Tibial nerve (tissue), 4 donors: ENCODE data around the gene GALNT18. TPM values are rescaled to one million over a fixed set of nuclear protein-coding genes. Genes with fewer than 3 reads are reported as not detected.

Experiments
- DNase-seq, 2 donors: peaks; one replicate each; pipeline ENCODE4 v3.0.0-alpha.2; 2019; ENCODE audit warnings: low spot score in 2 of 2
- H3K27ac ChIP-seq, 4 donors: fragments of 200-600 bp; sonication (generic) in 3 of 4; one replicate each; pipeline ENCODE4 v1.5.1; 2017 to 2019; ENCODE audit warnings: mild to moderate bottlenecking in 1 of 4
- H3K27me3 ChIP-seq, 2 donors: fragments of 200-600 bp; sonication (generic) in 1 of 2; one replicate each; pipeline versions ENCODE4 v1.5.1 to v1.6.0; 2017 to 2019
- H3K36me3 ChIP-seq, 3 donors: fragments of 200-600 bp; sonication (generic); one replicate each; pipeline ENCODE4 v1.5.1; 2018 to 2019
- H3K4me1 ChIP-seq, 4 donors: fragments of 200-600 bp; sonication (generic) in 3 of 4; one replicate each; pipeline ENCODE4 v1.5.1; 2017 to 2019
- H3K4me3 ChIP-seq, 4 donors: fragments of 200-600 bp; sonication (generic) in 3 of 4; one replicate each; pipeline ENCODE4 v1.5.1; 2017 to 2019; ENCODE audit warnings: mild to moderate bottlenecking in 1 of 4, moderate library complexity in 1 of 4
- H3K9me3 ChIP-seq, 4 donors: fragments of 200-600 bp; sonication (generic) in 3 of 4; one replicate each; pipeline ENCODE4 v1.5.1; 2017 to 2019
- EP300 ChIP-seq, 2 donors: sonication (generic); formaldehyde crosslinking; IDR thresholded peaks; one replicate each; pipeline ENCODE4 v1.6.1; 2017; ENCODE audit warnings: antibody characterized with exemption in 2 of 2, mild to moderate bottlenecking in 1 of 2
- POLR2A ChIP-seq, 2 donors: fragments of 450-650 bp; IDR thresholded peaks; one replicate each; pipeline ENCODE4 v1.6.1; 2017; ENCODE audit warnings: antibody characterized with exemption in 2 of 2, mild to moderate bottlenecking in 2 of 2, moderate library complexity in 2 of 2
- WGBS, 2 donors: methylation state at CpG; one replicate each; pipeline ENCODE4 v1.1.5; 2018; 5-methylcytosine and 5-hydroxymethylcytosine counted together
- total RNA-seq, 4 donors: library from RNA; depleted of rRNA; stranded (reverse); fragments of >200 nt; gene quantifications; one replicate each; pipeline ENCODE4 v1.1.0, GENCODE V29; 2016
- TF ChIP-seq, protein P1 (sequence below), 5 experiments: fragments of 200-600 bp in 3 of 5; fragments of 450-650 bp in 2 of 5; sonication (generic) in 3 of 5; IDR thresholded peaks; one replicate each; pipeline ENCODE4 v1.5.1; 2016 to 2019; ENCODE audit warnings: antibody characterized with exemption in 5 of 5, mild to moderate bottlenecking in 3 of 5, moderate library complexity in 2 of 5

GALNT18 gene
- total RNA-seq, 4 donors from 2014 or later: 11.3 to 32.4 (median 23.9) TPM

DNA sequence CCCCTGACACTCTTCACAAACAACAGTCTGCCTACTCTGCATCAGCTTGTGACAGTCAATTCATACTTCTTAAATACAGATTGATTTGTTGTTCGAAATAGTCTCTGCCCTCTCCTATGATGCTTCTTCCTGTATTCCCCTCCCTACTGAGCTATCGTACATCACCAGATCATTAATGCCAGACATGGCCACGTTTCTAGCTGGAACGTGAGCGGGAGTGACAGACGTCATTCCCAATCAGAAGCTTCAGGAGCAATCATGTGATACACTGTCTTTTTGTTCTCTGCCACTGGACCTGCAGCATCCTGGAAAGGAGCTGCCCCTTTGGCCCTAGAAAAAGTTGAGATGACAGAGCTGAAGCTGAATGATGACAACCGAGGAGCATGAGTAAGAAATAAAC lies 317.3 kb downstream of the GALNT18 start:
- Histone ChIP-seq H3K4me3 (no peak overlapping the region), H3K4me1 (no peaks in the 10 kb centered on the region), H3K9me3 (no peaks in the 10 kb centered on the region), H3K36me3 (peaks cover 0 to 14% (median 0%) of the 10 kb centered on the region in 3 donors), H3K27me3 (no peaks in the 10 kb centered on the region), H3K27ac (no peak overlapping the region)
- 72 to 82% methylated on average over 7 of the region's 7 CpGs for WGBS, 2 donors
- TF ChIP-seq, protein P1, sequence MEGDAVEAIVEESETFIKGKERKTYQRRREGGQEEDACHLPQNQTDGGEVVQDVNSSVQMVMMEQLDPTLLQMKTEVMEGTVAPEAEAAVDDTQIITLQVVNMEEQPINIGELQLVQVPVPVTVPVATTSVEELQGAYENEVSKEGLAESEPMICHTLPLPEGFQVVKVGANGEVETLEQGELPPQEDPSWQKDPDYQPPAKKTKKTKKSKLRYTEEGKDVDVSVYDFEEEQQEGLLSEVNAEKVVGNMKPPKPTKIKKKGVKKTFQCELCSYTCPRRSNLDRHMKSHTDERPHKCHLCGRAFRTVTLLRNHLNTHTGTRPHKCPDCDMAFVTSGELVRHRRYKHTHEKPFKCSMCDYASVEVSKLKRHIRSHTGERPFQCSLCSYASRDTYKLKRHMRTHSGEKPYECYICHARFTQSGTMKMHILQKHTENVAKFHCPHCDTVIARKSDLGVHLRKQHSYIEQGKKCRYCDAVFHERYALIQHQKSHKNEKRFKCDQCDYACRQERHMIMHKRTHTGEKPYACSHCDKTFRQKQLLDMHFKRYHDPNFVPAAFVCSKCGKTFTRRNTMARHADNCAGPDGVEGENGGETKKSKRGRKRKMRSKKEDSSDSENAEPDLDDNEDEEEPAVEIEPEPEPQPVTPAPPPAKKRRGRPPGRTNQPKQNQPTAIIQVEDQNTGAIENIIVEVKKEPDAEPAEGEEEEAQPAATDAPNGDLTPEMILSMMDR (IDR thresholded peaks at IDR 0.05): no peak
- TF ChIP-seq EP300 (IDR thresholded peaks at IDR 0.05) (no peak), POLR2A (IDR thresholded peaks at IDR 0.05) (no peak)
- DNase-seq: no peak

- H3K27ac ChIP-seq: no peak overlapping the region
- TF ChIP-seq EP300 (IDR thresholded peaks at IDR 0.05) (no peak), POLR2A (IDR thresholded peaks at IDR 0.05) (no peak)
- TF ChIP-seq, protein P1 (IDR thresholded peaks at IDR 0.05): no peak
- DNase-seq: no peak
- 86 to 91% methylated on average over 10 of the region's 10 CpGs for WGBS, 2 donors
- peaks cover 0 to 2% (median 0%) of the 10 kb centered on the region in 4 donors for H3K4me1 ChIP-seq
- H3K9me3 ChIP-seq: no peaks in the 10 kb centered on the region
- H3K4me3 ChIP-seq: no peak overlapping the region
- no peaks in the 10 kb centered on the region for H3K27me3 ChIP-seq
- peaks cover 0 to 17% (median 0%) of the 10 kb centered on the region in 3 donors for H3K36me3 ChIP-seq
Observed at GRCh38 chr11:11302565-11302964, 319.2 kb downstream of the GALNT18 start.

GRCh38 chr11:11301212-11301611 lies 320.6 kb downstream of the GALNT18 start:
- TF ChIP-seq POLR2A (IDR thresholded peaks at IDR 0.05) (no peak), EP300 (IDR thresholded peaks at IDR 0.05) (no peak)
- TF ChIP-seq, protein P1 (IDR thresholded peaks at IDR 0.05): no peak
- DNase-seq: no peak
- Histone ChIP-seq H3K36me3 (peaks cover 0 to 20% (median 0%) of the 10 kb centered on the region in 3 donors), H3K4me3 (no peak overlapping the region), H3K4me1 (peaks cover 0 to 3% (median 0%) of the 10 kb centered on the region in 4 donors), H3K27me3 (no peaks in the 10 kb centered on the region), H3K9me3 (no peaks in the 10 kb centered on the region), H3K27ac (no peak overlapping the region)
- 81 to 89% methylated on average over 6 of the region's 6 CpGs for WGBS, 2 donors

DNA sequence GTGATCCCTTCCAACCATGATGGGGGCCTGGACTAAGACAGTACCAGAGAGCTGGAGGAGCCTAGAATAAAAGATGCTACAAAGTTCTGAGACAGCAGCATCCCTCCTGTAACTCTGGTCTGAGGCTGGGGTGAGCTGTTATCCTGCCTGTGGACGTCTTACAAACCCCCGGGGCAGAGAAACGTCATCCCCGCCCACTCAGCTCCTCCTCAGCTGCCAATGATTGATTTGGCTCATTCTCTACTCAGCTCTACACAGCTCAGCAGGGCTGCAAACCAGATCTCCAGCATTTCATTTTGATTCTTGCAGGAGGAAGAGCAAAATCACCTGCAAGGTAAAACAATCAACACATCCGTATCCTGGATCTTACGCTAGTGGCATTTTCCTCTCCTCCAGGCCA lies 324.2 kb downstream of the GALNT18 start:
- no peak overlapping the region for H3K4me3 ChIP-seq
- peaks cover 0 to 7% (median 0%) of the 10 kb centered on the region in 3 donors for H3K36me3 ChIP-seq
- TF ChIP-seq, protein P1 (IDR thresholded peaks at IDR 0.05): no peak
- TF ChIP-seq EP300 (IDR thresholded peaks at IDR 0.05): no peak
- TF ChIP-seq POLR2A (IDR thresholded peaks at IDR 0.05): no peak
- H3K27me3 ChIP-seq: no peaks in the 10 kb centered on the region
- no peak overlapping the region for H3K27ac ChIP-seq
- no peak for DNase-seq
- 38 to 46% methylated on average over 6 of the region's 6 CpGs for WGBS, 2 donors
- no peaks in the 10 kb centered on the region for H3K9me3 ChIP-seq
- H3K4me1 ChIP-seq: peaks cover 0 to 3% (median 0%) of the 10 kb centered on the region in 4 donors

- H3K27me3 ChIP-seq: no peaks in the 10 kb centered on the region
- H3K4me1 ChIP-seq: peaks cover 0 to 3% (median 0%) of the 10 kb centered on the region in 4 donors
- WGBS, 2 donors: 76 to 81% methylated on average over 3 of the region's 3 CpGs
- TF ChIP-seq EP300 (IDR thresholded peaks at IDR 0.05): no peak
- TF ChIP-seq, protein P1 (IDR thresholded peaks at IDR 0.05): no peak
- H3K27ac ChIP-seq: no peak overlapping the region
- no peaks in the 10 kb centered on the region for H3K9me3 ChIP-seq
- no peak overlapping the region for H3K4me3 ChIP-seq
- no peak for DNase-seq
- peaks cover 0 to 14% (median 0%) of the 10 kb centered on the region in 3 donors for H3K36me3 ChIP-seq
Observed at GRCh38 chr11:11296434-11296833, 325.4 kb downstream of the GALNT18 start.
